Esophagus muscularis mucosa (tissue), 4 donors: ENCODE measurements around the gene PARG.

Experiments used
- CTCF ChIP-seq, 3 experiments: fragments of 200-600 bp in 2 of 3; fragments of 450-650 bp in 1 of 3; sonication (generic) in 2 of 3; IDR thresholded peaks; one replicate each; pipeline ENCODE4 v1.5.1; 2017 to 2019; ENCODE audit warnings: antibody characterized with exemption in 3 of 3, mild to moderate bottlenecking in 2 of 3, moderate library complexity in 1 of 3
- EP300 ChIP-seq: sonication (generic); formaldehyde crosslinking; IDR thresholded peaks from one replicate; pipeline ENCODE4 v1.6.1; 2017; ENCODE audit warnings: antibody characterized with exemption
- POLR2AphosphoS5 ChIP-seq, 2 donors: sonication (generic); formaldehyde crosslinking; IDR thresholded peaks; one replicate each; pipeline ENCODE4 v1.6.1; 2017; ENCODE audit warnings: antibody characterized with exemption in 2 of 2

- TF ChIP-seq CTCF (IDR thresholded peaks at IDR 0.05) = no peak
- no peak for TF ChIP-seq POLR2AphosphoS5 (IDR thresholded peaks at IDR 0.05)
- no peak for TF ChIP-seq EP300
Observed at GRCh38 chr10:49819234-49819958, 122.4 kb downstream of the PARG start.
